ENCODE data around the gene HGF.

- no peak for TF ChIP-seq FOXJ3 (CRISPR knock-in tag; IDR thresholded peaks at IDR 0.05; ENCODE audit: borderline replicate concordance)
- TF ChIP-seq NR2C2 (CRISPR knock-in tag; IDR thresholded peaks at IDR 0.05) = no peak
- TF ChIP-seq, protein P1, sequence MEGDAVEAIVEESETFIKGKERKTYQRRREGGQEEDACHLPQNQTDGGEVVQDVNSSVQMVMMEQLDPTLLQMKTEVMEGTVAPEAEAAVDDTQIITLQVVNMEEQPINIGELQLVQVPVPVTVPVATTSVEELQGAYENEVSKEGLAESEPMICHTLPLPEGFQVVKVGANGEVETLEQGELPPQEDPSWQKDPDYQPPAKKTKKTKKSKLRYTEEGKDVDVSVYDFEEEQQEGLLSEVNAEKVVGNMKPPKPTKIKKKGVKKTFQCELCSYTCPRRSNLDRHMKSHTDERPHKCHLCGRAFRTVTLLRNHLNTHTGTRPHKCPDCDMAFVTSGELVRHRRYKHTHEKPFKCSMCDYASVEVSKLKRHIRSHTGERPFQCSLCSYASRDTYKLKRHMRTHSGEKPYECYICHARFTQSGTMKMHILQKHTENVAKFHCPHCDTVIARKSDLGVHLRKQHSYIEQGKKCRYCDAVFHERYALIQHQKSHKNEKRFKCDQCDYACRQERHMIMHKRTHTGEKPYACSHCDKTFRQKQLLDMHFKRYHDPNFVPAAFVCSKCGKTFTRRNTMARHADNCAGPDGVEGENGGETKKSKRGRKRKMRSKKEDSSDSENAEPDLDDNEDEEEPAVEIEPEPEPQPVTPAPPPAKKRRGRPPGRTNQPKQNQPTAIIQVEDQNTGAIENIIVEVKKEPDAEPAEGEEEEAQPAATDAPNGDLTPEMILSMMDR (IDR thresholded peaks at IDR 0.05) = no peak
- TF ChIP-seq SMAD3 (CRISPR knock-in tag; IDR thresholded peaks at IDR 0.05; ENCODE audit: borderline replicate concordance) = no peak
- no peak for TF ChIP-seq ETV6 (CRISPR knock-in tag; IDR thresholded peaks at IDR 0.05)
- TF ChIP-seq NR1H2 (CRISPR knock-in tag; IDR thresholded peaks at IDR 0.05) = no peak
- no peak for TF ChIP-seq SP1 (CRISPR knock-in tag; conservative IDR thresholded peaks at IDR 0.05)
- TF ChIP-seq, protein P2, sequence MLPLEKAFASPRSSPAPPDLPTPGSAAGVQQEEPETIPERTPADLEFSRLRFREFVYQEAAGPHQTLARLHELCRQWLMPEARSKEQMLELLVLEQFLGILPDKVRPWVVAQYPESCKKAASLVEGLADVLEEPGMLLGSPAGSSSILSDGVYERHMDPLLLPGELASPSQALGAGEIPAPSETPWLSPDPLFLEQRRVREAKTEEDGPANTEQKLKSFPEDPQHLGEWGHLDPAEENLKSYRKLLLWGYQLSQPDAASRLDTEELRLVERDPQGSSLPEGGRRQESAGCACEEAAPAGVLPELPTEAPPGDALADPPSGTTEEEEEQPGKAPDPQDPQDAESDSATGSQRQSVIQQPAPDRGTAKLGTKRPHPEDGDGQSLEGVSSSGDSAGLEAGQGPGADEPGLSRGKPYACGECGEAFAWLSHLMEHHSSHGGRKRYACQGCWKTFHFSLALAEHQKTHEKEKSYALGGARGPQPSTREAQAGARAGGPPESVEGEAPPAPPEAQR (CRISPR knock-in tag; IDR thresholded peaks at IDR 0.05) = no peak
- TF ChIP-seq IRF2 (CRISPR knock-in tag; IDR thresholded peaks at IDR 0.05; ENCODE audit: borderline replicate concordance, low read depth) = no peak
- no peak for TF ChIP-seq MXD4 (CRISPR knock-in tag; IDR thresholded peaks at IDR 0.05; ENCODE audit: borderline replicate concordance)
- TF ChIP-seq GABPB1 (CRISPR knock-in tag; IDR thresholded peaks at IDR 0.05) = no peak
- TF ChIP-seq ELF4 (CRISPR knock-in tag; IDR thresholded peaks at IDR 0.05; ENCODE audit: low read depth) = no peak
- no peak for TF ChIP-seq FOXP1 (CRISPR knock-in tag; IDR thresholded peaks at IDR 0.05; ENCODE audit: borderline replicate concordance)
These were observed 77.5 kb downstream of the HGF start for GRCh38 chr7:81692146-81692905.
